HFFc6 (cell line): Measurements from ENCODE around the gene KLHL22. TPM values are rescaled to one million over a fixed set of nuclear protein-coding genes. Genes with fewer than 3 reads are reported as not detected.

ENCODE experiments used
- DNase-seq: peaks from one replicate; pipeline ENCODE4 v3.0.0-alpha.2; 2018
- H3K27ac Mint-ChIP-seq: 2 replicates; pipeline ENCODE4 v1.8.0; 2020; ENCODE audit warnings: mild to moderate bottlenecking, mixed read lengths
- H3K27me3 Mint-ChIP-seq: 2 replicates; pipeline ENCODE4 v1.8.0; 2021; ENCODE audit warnings: mild to moderate bottlenecking, moderate library complexity, mixed read lengths; ENCODE audit not compliant: insufficient read depth
- H3K36me3 Mint-ChIP-seq: 2 replicates; pipeline ENCODE4 v1.8.0; 2021; ENCODE audit warnings: low read depth, mixed read lengths
- H3K4me1 Mint-ChIP-seq: 2 replicates; pipeline ENCODE4 v1.8.0; 2020; ENCODE audit warnings: low read depth, mixed read lengths
- H3K4me3 Mint-ChIP-seq: 2 replicates; pipeline ENCODE4 v1.8.0; 2020; ENCODE audit warnings: mild to moderate bottlenecking, moderate library complexity, mixed read lengths
- H3K9me3 Mint-ChIP-seq: 2 replicates; pipeline ENCODE4 v1.8.0; 2020; ENCODE audit warnings: mild to moderate bottlenecking, mixed read lengths
- total RNA-seq, 6 experiments: library from RNA; stranded (reverse); fragmentation: NEBNext Ultra II Directional; extraction: Animal tissue kit (Norgen Biotek cat#: 25700); gene quantifications; 2 replicates in 1 of 6; 3 replicates in 5 of 6; pipeline ENCODE4 v1.2.3, GENCODE V29; 2021
- TF ChIP-seq, protein P1 (sequence below): fragments of 200-600 bp; sonication (generic); IDR thresholded peaks from 2 replicates; pipeline ENCODE4 v1.5.0; 2021; ENCODE audit warnings: antibody characterized with exemption, mild to moderate bottlenecking

The KLHL22 gene
- total RNA-seq, 6 experiments from 2014 or later, result 19.2 to 25.5 (median 21.6) TPM

DNA sequence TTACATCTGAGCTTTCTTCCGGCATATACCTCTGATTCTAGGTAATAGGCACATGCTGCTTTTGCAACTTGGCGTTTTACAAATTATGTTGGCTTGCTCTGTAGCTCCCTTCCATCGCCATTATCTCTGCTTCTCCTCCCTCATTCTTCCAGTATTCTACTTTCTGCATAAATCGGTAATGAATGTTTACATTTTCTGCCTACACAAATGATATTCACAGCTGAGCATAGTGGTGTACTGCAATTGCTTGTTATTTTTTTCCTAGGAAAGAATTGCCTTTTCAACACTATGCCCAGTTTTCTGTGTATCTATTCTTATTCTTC is 30.7 kb upstream of the KLHL22 start:
- TF ChIP-seq, protein P1, sequence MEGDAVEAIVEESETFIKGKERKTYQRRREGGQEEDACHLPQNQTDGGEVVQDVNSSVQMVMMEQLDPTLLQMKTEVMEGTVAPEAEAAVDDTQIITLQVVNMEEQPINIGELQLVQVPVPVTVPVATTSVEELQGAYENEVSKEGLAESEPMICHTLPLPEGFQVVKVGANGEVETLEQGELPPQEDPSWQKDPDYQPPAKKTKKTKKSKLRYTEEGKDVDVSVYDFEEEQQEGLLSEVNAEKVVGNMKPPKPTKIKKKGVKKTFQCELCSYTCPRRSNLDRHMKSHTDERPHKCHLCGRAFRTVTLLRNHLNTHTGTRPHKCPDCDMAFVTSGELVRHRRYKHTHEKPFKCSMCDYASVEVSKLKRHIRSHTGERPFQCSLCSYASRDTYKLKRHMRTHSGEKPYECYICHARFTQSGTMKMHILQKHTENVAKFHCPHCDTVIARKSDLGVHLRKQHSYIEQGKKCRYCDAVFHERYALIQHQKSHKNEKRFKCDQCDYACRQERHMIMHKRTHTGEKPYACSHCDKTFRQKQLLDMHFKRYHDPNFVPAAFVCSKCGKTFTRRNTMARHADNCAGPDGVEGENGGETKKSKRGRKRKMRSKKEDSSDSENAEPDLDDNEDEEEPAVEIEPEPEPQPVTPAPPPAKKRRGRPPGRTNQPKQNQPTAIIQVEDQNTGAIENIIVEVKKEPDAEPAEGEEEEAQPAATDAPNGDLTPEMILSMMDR, result no peak
- peak overlapping the region; percentile 95 for H3K27ac Mint-ChIP-seq
- H3K4me3 Mint-ChIP-seq, result peak overlapping the region; percentile 79
- no peak for DNase-seq
- peaks cover 1% of the 10 kb centered on the region; the same call in 1 of the 2 replicates for H3K27me3 Mint-ChIP-seq
- peaks cover 39% of the 10 kb centered on the region for H3K36me3 Mint-ChIP-seq
- peaks cover 76% of the 10 kb centered on the region for H3K4me1 Mint-ChIP-seq
- H3K9me3 Mint-ChIP-seq, result no peaks in the 10 kb centered on the region

DNA sequence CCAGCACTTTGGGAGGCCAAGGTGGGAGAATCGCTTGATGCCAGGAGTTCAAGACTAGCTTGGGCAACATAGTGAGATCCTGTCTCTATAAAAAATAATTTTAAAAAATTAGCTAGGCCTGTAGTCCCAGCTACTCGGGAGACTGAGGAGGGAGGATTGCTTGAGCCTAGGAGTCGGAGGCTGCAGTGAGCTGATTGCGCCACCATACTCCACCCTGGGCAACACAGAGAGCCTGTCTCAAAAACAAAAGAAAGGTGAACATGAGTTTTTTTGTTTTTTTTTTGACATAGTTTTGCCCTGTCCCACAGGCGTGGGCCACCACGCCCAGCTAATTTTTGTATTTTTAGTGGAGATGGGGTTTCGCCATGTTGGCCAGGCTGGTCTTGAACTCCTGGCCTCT is 29.5 kb upstream of the KLHL22 start:
- Mint-ChIP-seq H3K36me3 (peaks cover 46% of the 10 kb centered on the region), H3K27ac (peak overlapping the region; percentile 85), H3K4me3 (no peak overlapping the region), H3K9me3 (no peaks in the 10 kb centered on the region), H3K4me1 (peaks cover 72% of the 10 kb centered on the region), H3K27me3 (peaks cover 1% of the 10 kb centered on the region; the same call in 1 of the 2 replicates)
- TF ChIP-seq, protein P1, result no peak
- DNase-seq, result no peak

DNA sequence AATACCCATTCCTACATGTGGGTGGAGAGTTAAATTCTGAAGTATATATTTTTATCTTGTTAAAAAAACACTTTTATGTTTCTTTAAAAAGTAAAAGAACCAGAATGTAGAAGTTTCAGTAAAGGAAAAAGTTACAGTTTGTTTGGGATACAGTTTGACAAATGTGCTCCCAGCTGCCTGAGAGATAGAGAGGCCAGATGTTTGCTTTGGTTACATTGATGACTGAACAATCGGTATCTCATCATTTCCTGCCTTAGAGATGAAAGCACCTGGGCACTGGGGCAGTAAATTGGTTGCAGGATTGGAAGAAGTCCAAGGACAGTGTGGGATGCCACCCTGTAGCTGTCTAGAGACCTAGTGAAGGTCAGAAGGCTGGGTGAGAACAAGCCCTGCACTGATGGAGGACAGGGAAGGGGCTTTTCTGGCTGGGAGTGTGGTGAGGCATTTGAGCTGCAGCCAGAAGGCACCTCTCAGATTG is 28.4 kb upstream of the KLHL22 start:
- TF ChIP-seq, protein P1, result no peak
- Mint-ChIP-seq H3K36me3 (peaks cover 44% of the 10 kb centered on the region), H3K9me3 (no peaks in the 10 kb centered on the region), H3K27ac (peak overlapping the region; percentile 85), H3K4me3 (peak overlapping the region; percentile 54), H3K27me3 (peaks cover 1% of the 10 kb centered on the region; the same call in 1 of the 2 replicates), H3K4me1 (peaks cover 79% of the 10 kb centered on the region)
- no peak for DNase-seq

DNA sequence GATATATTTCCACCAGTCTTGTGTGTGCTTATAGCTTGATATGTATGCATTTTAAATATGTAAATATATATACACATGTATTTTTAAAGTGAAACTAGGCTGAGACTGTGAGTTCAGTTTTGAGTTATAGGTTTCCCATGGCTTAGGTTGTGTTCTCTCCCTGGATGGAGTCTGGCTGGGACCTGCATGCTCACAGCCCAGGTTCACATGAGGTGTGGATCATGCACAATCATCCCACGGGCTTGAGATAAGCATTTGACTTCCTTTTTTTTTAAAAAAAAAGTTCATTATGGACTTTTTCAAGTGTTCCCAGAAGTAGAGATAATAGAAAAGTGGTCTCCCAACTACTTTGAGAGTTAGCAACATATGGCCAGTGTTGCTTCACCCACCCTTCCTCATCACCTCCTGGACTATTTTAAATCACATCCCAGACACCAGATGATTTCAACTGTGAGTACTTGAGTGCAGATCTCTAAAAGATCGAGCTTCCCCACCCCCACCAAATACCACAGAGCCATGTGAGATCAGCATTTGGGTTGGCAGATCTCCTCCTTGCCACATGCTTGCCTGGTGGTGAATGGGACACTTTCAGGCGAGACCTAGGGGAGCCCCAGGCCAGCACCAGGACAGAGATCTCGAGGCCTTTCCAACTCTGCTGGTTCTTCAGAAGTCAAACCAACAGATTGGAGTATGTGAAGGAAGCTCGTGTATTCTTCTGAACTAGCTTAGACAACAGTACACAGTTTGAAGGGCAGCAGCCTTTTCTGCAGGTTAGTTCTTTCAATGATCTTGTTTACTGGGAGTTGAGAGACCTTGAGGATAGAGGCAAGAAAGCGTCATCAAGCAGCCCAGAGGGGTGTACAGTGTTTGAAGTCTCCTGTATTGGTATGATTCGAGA is 27.7 kb upstream of the KLHL22 start:
- H3K9me3 Mint-ChIP-seq, result no peaks in the 10 kb centered on the region
- peaks cover 1% of the 10 kb centered on the region; the same call in 1 of the 2 replicates for H3K27me3 Mint-ChIP-seq
- peaks cover 80% of the 10 kb centered on the region for H3K4me1 Mint-ChIP-seq
- H3K4me3 Mint-ChIP-seq, result peak overlapping the region; percentile 54
- peak; percentile 69 for DNase-seq
- TF ChIP-seq, protein P1, result no peak
- H3K27ac Mint-ChIP-seq, result peak overlapping the region; percentile 85
- H3K36me3 Mint-ChIP-seq, result peaks cover 47% of the 10 kb centered on the region

DNA sequence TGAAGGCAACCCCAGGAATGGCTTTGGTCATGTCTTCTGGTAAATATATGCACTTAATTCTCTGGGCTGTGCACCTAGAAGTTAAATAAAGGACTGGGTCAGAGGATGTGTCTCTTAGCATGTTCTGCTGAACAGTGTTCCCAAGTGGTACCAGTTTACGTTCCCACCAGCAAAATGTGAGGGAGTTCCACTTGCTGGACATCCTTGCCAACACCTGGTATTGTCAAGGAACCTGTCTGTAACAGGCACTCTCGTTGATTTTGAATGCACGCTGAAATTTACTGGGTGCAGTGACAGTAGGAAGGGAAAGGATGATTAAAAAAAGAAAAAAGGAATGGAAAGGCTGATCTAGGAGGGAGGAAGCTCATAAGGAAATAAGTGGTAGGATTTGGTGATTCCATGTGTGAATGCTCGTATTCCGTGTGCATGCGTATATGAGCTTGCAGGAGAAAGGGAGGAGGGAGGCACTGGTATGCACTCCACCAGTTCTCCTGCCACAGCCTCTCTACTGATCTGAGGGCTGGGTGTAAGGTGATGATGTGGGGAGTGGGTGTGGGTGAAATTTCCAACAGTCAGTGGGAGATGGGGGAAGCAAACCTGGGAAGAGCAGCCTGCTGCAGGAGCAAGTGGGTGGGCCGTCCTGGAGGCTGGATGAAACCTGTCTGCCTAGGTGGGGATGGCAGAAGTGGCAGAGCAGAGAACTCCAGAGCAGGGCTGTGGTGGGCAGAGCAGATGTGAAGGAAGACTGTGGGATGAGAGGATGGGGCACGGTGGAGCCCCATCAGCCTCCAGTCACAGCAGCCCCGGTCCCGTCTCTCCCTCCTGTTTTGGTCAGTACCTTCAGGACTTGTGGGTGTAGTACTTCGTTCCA is 26.8 kb upstream of the KLHL22 start:
- peaks cover 1% of the 10 kb centered on the region; the same call in 1 of the 2 replicates for H3K27me3 Mint-ChIP-seq
- no peak for DNase-seq
- H3K9me3 Mint-ChIP-seq, result no peaks in the 10 kb centered on the region
- H3K4me3 Mint-ChIP-seq, result peak overlapping the region; percentile 47
- H3K27ac Mint-ChIP-seq, result peak overlapping the region; percentile 81
- TF ChIP-seq, protein P1, result no peak
- H3K36me3 Mint-ChIP-seq, result peaks cover 49% of the 10 kb centered on the region
- H3K4me1 Mint-ChIP-seq, result peaks cover 83% of the 10 kb centered on the region
